ENCODE data around the gene EFCAB5.
"Not testable (repeated sequence)": the region's sequence is repeated elsewhere in the genome, so short reads cannot be mapped to it uniquely, and the experiment has no call there.

Gene EFCAB5

GRCh38 chr17:29954405-29954804 is 13.0 kb downstream of the EFCAB5 start:
- no peak overlapping the region for H2AFZ ChIP-seq (ENCODE audit: low read depth, low read length)
- H3K9me3 ChIP-seq (ENCODE audit: low read length): peaks cover 8% of the 10 kb centered on the region
- H3K4me1 ChIP-seq (ENCODE audit: insufficient read depth, low read length): peaks cover 8% of the 10 kb centered on the region
- H3K36me3 ChIP-seq (ENCODE audit: insufficient read depth, low read length): no peaks in the 10 kb centered on the region
- H3K4me3 ChIP-seq (ENCODE audit: low read length): no peak overlapping the region
- H3K27me3 ChIP-seq (ENCODE audit: insufficient read depth, low read length): no peaks in the 10 kb centered on the region

GRCh38 chr17:29956225-29956624 is 14.8 kb downstream of the EFCAB5 start:
- Histone ChIP-seq H3K27me3 (ENCODE audit: insufficient read depth, low read length) (no peaks in the 10 kb centered on the region), H3K36me3 (ENCODE audit: insufficient read depth, low read length) (no peaks in the 10 kb centered on the region), H3K9me3 (ENCODE audit: low read length) (peaks cover 8% of the 10 kb centered on the region), H2AFZ (ENCODE audit: low read depth, low read length) (no peak overlapping the region), H3K4me1 (ENCODE audit: insufficient read depth, low read length) (no peaks in the 10 kb centered on the region), H3K4me3 (ENCODE audit: low read length) (no peak overlapping the region)

DNA sequence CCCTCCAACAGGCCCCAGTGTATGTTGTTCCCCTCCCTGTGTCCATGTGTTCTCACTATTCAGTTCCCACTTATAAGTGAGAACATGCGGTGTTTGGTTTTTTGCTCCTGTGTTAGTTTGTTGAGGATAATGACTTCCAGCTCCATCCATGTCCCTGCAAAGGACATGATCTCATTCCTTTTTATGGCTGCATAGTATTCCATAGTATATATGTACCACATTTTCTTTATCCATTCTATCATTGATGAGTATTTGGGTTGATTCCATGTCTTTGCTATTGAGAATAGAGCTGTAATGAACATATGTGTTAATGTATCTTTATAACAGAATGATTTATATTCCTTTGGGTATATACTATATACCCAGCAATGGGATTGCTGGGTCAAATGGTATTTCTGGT is 16.1 kb downstream of the EFCAB5 start:
- H2AFZ ChIP-seq (ENCODE audit: low read depth, low read length); H3K27me3 ChIP-seq (ENCODE audit: insufficient read depth, low read length); H3K4me1 ChIP-seq (ENCODE audit: insufficient read depth, low read length); H3K36me3 ChIP-seq (ENCODE audit: insufficient read depth, low read length); H3K4me3 ChIP-seq (ENCODE audit: low read length); H3K9me3 ChIP-seq (ENCODE audit: low read length): not testable (repeated sequence)

- H3K4me3 ChIP-seq (ENCODE audit: low read length): no peak overlapping the region
- H3K36me3 ChIP-seq (ENCODE audit: insufficient read depth, low read length): no peaks in the 10 kb centered on the region
- peaks cover 6% of the 10 kb centered on the region for H3K9me3 ChIP-seq (ENCODE audit: low read length)
- no peak overlapping the region for H2AFZ ChIP-seq (ENCODE audit: low read depth, low read length)
- no peaks in the 10 kb centered on the region for H3K4me1 ChIP-seq (ENCODE audit: insufficient read depth, low read length)
- no peaks in the 10 kb centered on the region for H3K27me3 ChIP-seq (ENCODE audit: insufficient read depth, low read length)
Observed at GRCh38 chr17:29958947-29959657, 17.7 kb downstream of the EFCAB5 start.

- Histone ChIP-seq H3K4me1 (ENCODE audit: insufficient read depth, low read length) (no peaks in the 10 kb centered on the region), H2AFZ (ENCODE audit: low read depth, low read length) (no peak overlapping the region), H3K36me3 (ENCODE audit: insufficient read depth, low read length) (no peaks in the 10 kb centered on the region), H3K27me3 (ENCODE audit: insufficient read depth, low read length) (no peaks in the 10 kb centered on the region), H3K9me3 (ENCODE audit: low read length) (no peaks in the 10 kb centered on the region), H3K4me3 (ENCODE audit: low read length) (no peak overlapping the region)
Observed at GRCh38 chr17:29959658-29960337, 18.4 kb downstream of the EFCAB5 start.

- Histone ChIP-seq H3K9me3 (ENCODE audit: low read length) (no peaks in the 10 kb centered on the region), H2AFZ (ENCODE audit: low read depth, low read length) (no peak overlapping the region), H3K4me3 (ENCODE audit: low read length) (no peak overlapping the region), H3K36me3 (ENCODE audit: insufficient read depth, low read length) (no peaks in the 10 kb centered on the region), H3K27me3 (ENCODE audit: insufficient read depth, low read length) (no peaks in the 10 kb centered on the region), H3K4me1 (ENCODE audit: insufficient read depth, low read length) (no peaks in the 10 kb centered on the region)
Observed at GRCh38 chr17:29962656-29963055, 21.2 kb downstream of the EFCAB5 start.

GRCh38 chr17:29968271-29968670 is 26.8 kb downstream of the EFCAB5 start:
- H3K4me3 ChIP-seq (ENCODE audit: low read length): no peak overlapping the region
- H3K4me1 ChIP-seq (ENCODE audit: insufficient read depth, low read length): no peaks in the 10 kb centered on the region
- H2AFZ ChIP-seq (ENCODE audit: low read depth, low read length): no peak overlapping the region
- no peaks in the 10 kb centered on the region for H3K36me3 ChIP-seq (ENCODE audit: insufficient read depth, low read length)
- no peaks in the 10 kb centered on the region for H3K9me3 ChIP-seq (ENCODE audit: low read length)
- H3K27me3 ChIP-seq (ENCODE audit: insufficient read depth, low read length): no peaks in the 10 kb centered on the region

GRCh38 chr17:29972277-29972676 is 30.8 kb downstream of the EFCAB5 start:
- no peak overlapping the region for H2AFZ ChIP-seq (ENCODE audit: low read depth, low read length)
- H3K9me3 ChIP-seq (ENCODE audit: low read length): no peaks in the 10 kb centered on the region
- H3K36me3 ChIP-seq (ENCODE audit: insufficient read depth, low read length): no peaks in the 10 kb centered on the region
- no peaks in the 10 kb centered on the region for H3K4me1 ChIP-seq (ENCODE audit: insufficient read depth, low read length)
- no peak overlapping the region for H3K4me3 ChIP-seq (ENCODE audit: low read length)
- H3K27me3 ChIP-seq (ENCODE audit: insufficient read depth, low read length): no peaks in the 10 kb centered on the region

DNA sequence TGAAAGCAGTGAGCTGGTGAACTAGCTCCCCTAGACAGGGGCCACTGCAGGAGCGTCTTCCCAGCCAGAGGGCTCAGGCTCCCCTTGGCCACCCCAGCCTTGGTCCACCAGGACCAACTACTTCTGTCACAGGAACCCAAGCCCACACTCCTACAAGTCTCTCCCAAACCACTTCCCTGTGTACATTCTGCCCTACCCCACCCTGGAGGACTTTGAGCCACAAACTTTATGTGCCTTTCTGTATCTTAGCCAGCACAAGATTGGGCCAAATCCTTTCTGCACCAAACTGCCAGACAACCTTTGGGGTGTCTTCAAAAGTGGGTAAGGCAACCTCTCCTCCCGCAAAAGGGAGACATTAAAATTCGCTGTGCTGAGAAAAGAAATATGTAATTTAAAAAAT is 31.6 kb downstream of the EFCAB5 start:
- Histone ChIP-seq H3K36me3 (ENCODE audit: insufficient read depth, low read length) (no peaks in the 10 kb centered on the region), H2AFZ (ENCODE audit: low read depth, low read length) (no peak overlapping the region), H3K4me1 (ENCODE audit: insufficient read depth, low read length) (no peaks in the 10 kb centered on the region), H3K4me3 (ENCODE audit: low read length) (no peak overlapping the region), H3K9me3 (ENCODE audit: low read length) (no peaks in the 10 kb centered on the region), H3K27me3 (ENCODE audit: insufficient read depth, low read length) (no peaks in the 10 kb centered on the region)

GRCh38 chr17:29977836-29978235 is 36.4 kb downstream of the EFCAB5 start:
- H3K27me3 ChIP-seq (ENCODE audit: insufficient read depth, low read length): peaks cover 7% of the 10 kb centered on the region

GRCh38 chr17:29980261-29980660 is 38.8 kb downstream of the EFCAB5 start:
- Histone ChIP-seq H2AFZ (ENCODE audit: low read depth, low read length) (no peak overlapping the region), H3K27me3 (ENCODE audit: insufficient read depth, low read length) (peaks cover 7% of the 10 kb centered on the region), H3K9me3 (ENCODE audit: low read length) (no peaks in the 10 kb centered on the region), H3K4me1 (ENCODE audit: insufficient read depth, low read length) (no peaks in the 10 kb centered on the region), H3K4me3 (ENCODE audit: low read length) (no peak overlapping the region), H3K36me3 (ENCODE audit: insufficient read depth, low read length) (no peaks in the 10 kb centered on the region)

More at GRCh38 chr17:29977836-29978235, 36.4 kb downstream of the EFCAB5 start:
- H3K36me3 ChIP-seq (ENCODE audit: insufficient read depth, low read length): no peaks in the 10 kb centered on the region
- H2AFZ ChIP-seq (ENCODE audit: low read depth, low read length): no peak overlapping the region
- no peak overlapping the region for H3K4me3 ChIP-seq (ENCODE audit: low read length)
- H3K9me3 ChIP-seq (ENCODE audit: low read length): no peaks in the 10 kb centered on the region
- no peaks in the 10 kb centered on the region for H3K4me1 ChIP-seq (ENCODE audit: insufficient read depth, low read length)

DNA sequence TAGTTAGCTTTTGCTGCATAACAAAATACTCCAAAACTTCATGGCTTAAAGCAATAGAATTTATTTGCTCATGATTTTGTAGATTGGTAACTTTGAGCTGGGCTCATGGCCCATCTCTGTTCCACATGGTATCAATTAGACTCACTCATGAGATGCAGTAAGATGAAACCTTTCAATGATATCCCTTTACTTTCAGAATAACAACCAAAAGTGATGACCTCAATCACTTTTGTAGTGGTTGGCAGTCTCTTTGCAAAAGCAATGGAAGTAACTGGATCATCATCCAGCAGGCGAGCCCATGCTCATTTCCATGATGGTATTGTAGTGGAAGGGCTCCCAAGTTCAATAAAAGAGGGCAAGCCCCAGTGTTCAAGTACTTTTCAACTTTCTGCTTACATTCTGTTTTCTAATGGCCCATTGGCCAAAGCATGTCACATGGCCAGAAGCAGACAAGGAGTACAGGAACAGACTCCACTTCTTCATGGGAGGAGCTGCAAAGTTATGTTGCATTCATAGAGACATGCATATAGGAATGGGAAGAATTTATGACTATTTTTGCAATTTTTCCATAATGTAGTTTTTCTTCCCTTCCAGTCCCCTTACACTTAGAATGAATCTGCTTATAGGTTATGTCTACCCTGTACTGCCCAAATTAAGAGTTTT is 41.7 kb downstream of the EFCAB5 start:
- no peak overlapping the region for H2AFZ ChIP-seq (ENCODE audit: low read depth, low read length)
- no peaks in the 10 kb centered on the region for H3K4me1 ChIP-seq (ENCODE audit: insufficient read depth, low read length)
- no peaks in the 10 kb centered on the region for H3K9me3 ChIP-seq (ENCODE audit: low read length)
- H3K36me3 ChIP-seq (ENCODE audit: insufficient read depth, low read length): no peaks in the 10 kb centered on the region
- H3K27me3 ChIP-seq (ENCODE audit: insufficient read depth, low read length): peaks cover 7% of the 10 kb centered on the region
- no peak overlapping the region for H3K4me3 ChIP-seq (ENCODE audit: low read length)

GRCh38 chr17:29996458-29996857 is 55.0 kb downstream of the EFCAB5 start:
- Histone ChIP-seq H3K27me3 (ENCODE audit: insufficient read depth, low read length) (no peaks in the 10 kb centered on the region), H3K9me3 (ENCODE audit: low read length) (no peaks in the 10 kb centered on the region), H3K36me3 (ENCODE audit: insufficient read depth, low read length) (no peaks in the 10 kb centered on the region), H3K4me1 (ENCODE audit: insufficient read depth, low read length) (no peaks in the 10 kb centered on the region), H2AFZ (ENCODE audit: low read depth, low read length) (no peak overlapping the region), H3K4me3 (ENCODE audit: low read length) (no peak overlapping the region)

Data from neuron (in vitro differentiated cells).